Natural killer cell treated with Interleukin-12 subunit alpha and Interleukin-12 subunit beta and Interleukin-15 and Interleukin-18, amount 100 ng/mL, for 72 hours (primary cell): ENCODE data around the gene NTM. TPM values are rescaled to one million over a fixed set of nuclear protein-coding genes. Genes with fewer than 3 reads are reported as not detected.

Experiments used
- ATAC-seq, 2 donors: fragments of 150-1000 bp; cut with Tn5 transposase in 1 of 2; sonication (Bioruptor Pico), chemical (Tn5 transposase) in 1 of 2; 2 replicates each; pipeline ENCODE4 v1.10.0; 2021
- DNase-seq: peaks from one replicate; pipeline ENCODE4 v3.0.0; 2022; ENCODE audit warnings: low spot score
- H3K27ac Mint-ChIP-seq, 2 donors: 1 replicate in 1 of 2; 2 replicates in 1 of 2; pipeline ENCODE4 v1.8.0; 2022; ENCODE audit warnings: mixed read lengths in 2 of 2, mild to moderate bottlenecking in 1 of 2, moderate library complexity in 1 of 2
- H3K27me3 Mint-ChIP-seq, 2 donors: 1 replicate in 1 of 2; 2 replicates in 1 of 2; pipeline ENCODE4 v1.8.0; 2022; ENCODE audit warnings: mixed read lengths in 2 of 2
- H3K36me3 Mint-ChIP-seq: one replicate; pipeline ENCODE4 v1.8.0; 2022; ENCODE audit warnings: mixed read lengths
- H3K4me1 Mint-ChIP-seq, 2 donors: 1 replicate in 1 of 2; 2 replicates in 1 of 2; pipeline ENCODE4 v1.8.0; 2022; ENCODE audit warnings: low read depth in 2 of 2, mixed read lengths in 2 of 2, mild to moderate bottlenecking in 1 of 2
- H3K4me3 Mint-ChIP-seq: one replicate; pipeline ENCODE4 v1.8.0; 2022; ENCODE audit warnings: mixed read lengths
- H3K9me3 Mint-ChIP-seq: 2 replicates; pipeline ENCODE4 v1.8.0; 2022; ENCODE audit warnings: mixed read lengths
- total RNA-seq, 2 donors: library from RNA; stranded (reverse); gene quantifications; one replicate each; pipeline ENCODE4 v1.2.3, GENCODE V29; 2022

The NTM gene
- total RNA-seq, 2 donors from 2014 or later, result not detected

- Mint-ChIP-seq H3K36me3 (no peaks in the 10 kb centered on the region), H3K4me1 (no peaks in the 10 kb centered on the region), H3K27me3 (no peaks in the 10 kb centered on the region), H3K27ac (no peak overlapping the region), H3K9me3 (peaks cover 13% of the 10 kb centered on the region), H3K4me3 (no peak overlapping the region)
- no peak for DNase-seq
- ATAC-seq, result no peak
Observed at GRCh38 chr11:131978351-131978750, 607.9 kb downstream of the NTM start.

DNA sequence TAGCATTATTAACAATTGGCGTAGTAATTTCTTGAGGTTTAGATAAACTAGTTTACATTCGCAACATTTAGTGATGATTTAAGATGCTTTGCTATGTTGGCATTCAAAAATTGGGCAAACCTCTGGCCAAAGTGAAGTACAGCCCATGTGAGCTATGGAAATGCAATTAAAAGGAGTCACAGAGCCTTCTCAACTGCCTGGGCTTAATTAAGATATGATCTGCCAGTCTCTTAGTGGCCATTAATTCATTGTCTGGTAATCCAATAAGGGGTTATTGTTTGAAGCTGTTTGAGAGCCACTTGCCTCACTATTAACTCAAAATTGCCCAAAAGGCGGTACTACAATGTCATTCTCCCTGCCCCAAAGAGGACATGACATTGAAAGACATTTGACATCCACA, 608.9 kb downstream of the NTM start:
- Mint-ChIP-seq H3K9me3 (peaks cover 13% of the 10 kb centered on the region), H3K27me3 (no peaks in the 10 kb centered on the region), H3K27ac (no peak overlapping the region), H3K36me3 (no peaks in the 10 kb centered on the region), H3K4me1 (no peaks in the 10 kb centered on the region), H3K4me3 (no peak overlapping the region)
- ATAC-seq, result no peak
- DNase-seq, result no peak

DNA sequence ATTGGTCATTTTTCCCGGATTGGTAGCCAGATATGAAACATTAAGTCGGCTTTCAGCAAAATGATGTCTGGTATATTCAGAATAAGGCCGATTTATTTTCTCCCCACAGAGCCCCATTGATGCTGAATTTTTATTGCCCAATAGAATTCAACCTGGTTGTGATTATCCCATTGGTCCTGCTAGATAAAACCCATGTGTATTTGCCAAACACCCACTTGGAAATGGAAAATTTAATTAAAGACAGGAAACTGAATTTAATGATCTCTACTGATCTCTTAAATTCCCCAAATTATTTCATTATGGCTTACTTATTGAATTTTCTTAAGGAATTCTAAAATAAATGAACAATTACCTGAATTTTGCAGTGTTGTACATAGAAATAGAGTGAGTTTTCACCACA, 609.8 kb downstream of the NTM start:
- ATAC-seq, result no peak
- Mint-ChIP-seq H3K9me3 (peaks cover 16% of the 10 kb centered on the region), H3K27ac (no peak overlapping the region), H3K4me1 (no peaks in the 10 kb centered on the region), H3K4me3 (no peak overlapping the region), H3K27me3 (no peaks in the 10 kb centered on the region), H3K36me3 (no peaks in the 10 kb centered on the region)
- no peak for DNase-seq

- Mint-ChIP-seq H3K4me1 (no peaks in the 10 kb centered on the region), H3K36me3 (no peaks in the 10 kb centered on the region), H3K27ac (no peak overlapping the region), H3K27me3 (no peaks in the 10 kb centered on the region), H3K9me3 (peaks cover 20% of the 10 kb centered on the region), H3K4me3 (no peak overlapping the region)
- no peak for ATAC-seq
- DNase-seq, result no peak
Observed at GRCh38 chr11:131980888-131981668, 610.7 kb downstream of the NTM start.

DNA sequence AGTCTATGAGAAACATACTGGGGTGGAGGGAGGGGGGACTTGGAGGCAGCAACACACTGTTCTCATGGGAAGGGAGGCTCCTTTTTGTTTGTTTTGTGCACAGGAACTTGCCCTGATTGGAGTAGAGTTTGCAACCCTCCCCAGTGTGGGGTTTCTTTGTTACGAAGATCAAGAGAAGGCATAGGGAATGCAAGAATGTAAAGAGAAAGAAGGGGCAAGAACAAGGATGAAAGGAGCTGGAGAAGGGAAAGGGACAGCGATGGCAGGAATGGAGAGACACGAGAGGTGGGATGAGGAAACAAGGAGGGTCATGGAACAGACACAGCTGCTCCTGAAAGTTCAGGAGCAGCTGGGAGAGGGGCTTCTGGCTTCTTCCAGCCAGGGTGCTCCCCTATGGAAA, 611.7 kb downstream of the NTM start:
- Mint-ChIP-seq H3K9me3 (peaks cover 16% of the 10 kb centered on the region), H3K27ac (no peak overlapping the region), H3K27me3 (no peaks in the 10 kb centered on the region), H3K36me3 (no peaks in the 10 kb centered on the region), H3K4me1 (no peaks in the 10 kb centered on the region), H3K4me3 (no peak overlapping the region)
- ATAC-seq (no peak), DNase-seq (no peak)

DNA sequence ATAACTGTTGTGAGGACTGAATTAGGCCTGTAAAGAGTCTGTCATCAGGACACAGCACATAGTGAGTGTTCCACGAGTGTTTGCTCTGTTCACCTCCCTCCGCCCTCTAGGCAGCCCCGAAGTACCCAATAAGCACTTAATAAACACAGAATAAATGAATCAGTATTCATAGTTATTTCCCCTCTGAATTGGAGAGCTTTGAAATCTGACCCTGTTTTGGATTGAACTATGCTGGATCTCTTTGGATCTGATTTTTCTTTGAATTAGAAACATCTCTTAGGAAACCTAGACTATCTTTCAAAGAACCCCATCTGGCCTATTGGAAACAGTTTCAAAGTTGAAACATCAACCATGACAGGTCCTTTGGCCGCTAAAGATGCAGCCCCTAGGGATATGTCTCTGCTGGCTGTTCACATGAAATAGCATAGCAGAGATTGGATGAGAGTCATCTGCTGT, 615.5 kb downstream of the NTM start:
- no peaks in the 10 kb centered on the region for H3K4me1 Mint-ChIP-seq
- H3K4me3 Mint-ChIP-seq, result no peak overlapping the region
- H3K27ac Mint-ChIP-seq, result no peak overlapping the region
- no peaks in the 10 kb centered on the region for H3K27me3 Mint-ChIP-seq
- H3K9me3 Mint-ChIP-seq, result peaks cover 13% of the 10 kb centered on the region
- H3K36me3 Mint-ChIP-seq, result no peaks in the 10 kb centered on the region
- ATAC-seq (no peak), DNase-seq (no peak)

- no peak for ATAC-seq
- no peaks in the 10 kb centered on the region for H3K27me3 Mint-ChIP-seq
- H3K4me1 Mint-ChIP-seq, result no peaks in the 10 kb centered on the region
Observed at GRCh38 chr11:131987703-131988102, 617.3 kb downstream of the NTM start.

GRCh38 chr11:131991606-131992005, 621.2 kb downstream of the NTM start:
- H3K9me3 Mint-ChIP-seq, result no peaks in the 10 kb centered on the region
- no peaks in the 10 kb centered on the region for H3K4me1 Mint-ChIP-seq
- no peak overlapping the region for H3K4me3 Mint-ChIP-seq
- no peak overlapping the region for H3K27ac Mint-ChIP-seq
- H3K27me3 Mint-ChIP-seq, result no peaks in the 10 kb centered on the region
- DNase-seq (no peak), ATAC-seq (no peak)
- no peaks in the 10 kb centered on the region for H3K36me3 Mint-ChIP-seq

More at GRCh38 chr11:131987703-131988102, 617.3 kb downstream of the NTM start:
- Mint-ChIP-seq H3K4me3 (no peak overlapping the region), H3K9me3 (peaks cover 9% of the 10 kb centered on the region), H3K36me3 (no peaks in the 10 kb centered on the region), H3K27ac (no peak overlapping the region)
- no peak for DNase-seq

GRCh38 chr11:131993246-131993645, 622.8 kb downstream of the NTM start:
- Mint-ChIP-seq H3K4me3 (no peak overlapping the region), H3K9me3 (peaks cover 3% of the 10 kb centered on the region), H3K27me3 (no peaks in the 10 kb centered on the region), H3K27ac (no peak overlapping the region), H3K4me1 (no peaks in the 10 kb centered on the region), H3K36me3 (no peaks in the 10 kb centered on the region)
- DNase-seq, result no peak
- ATAC-seq, result no peak

DNA sequence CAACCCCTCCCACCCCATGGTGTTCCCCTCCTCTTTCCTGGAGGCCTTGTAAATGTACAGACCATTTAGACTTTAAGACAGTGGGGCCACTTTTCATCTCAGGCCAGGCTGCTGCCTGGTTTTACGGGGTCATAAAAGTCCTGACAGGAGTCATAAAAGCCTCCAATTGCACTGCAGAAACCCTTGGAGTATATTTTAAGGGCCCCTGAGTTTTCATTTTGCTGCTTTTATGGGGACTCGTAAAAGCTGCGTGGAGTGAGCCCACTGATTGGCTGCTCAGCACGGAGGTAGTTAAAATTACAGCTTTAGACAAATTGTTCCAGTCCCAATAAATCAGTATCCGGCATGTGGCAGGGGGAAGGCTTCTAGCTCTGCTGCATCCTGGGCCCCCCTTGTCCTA, 627.6 kb downstream of the NTM start:
- H3K9me3 Mint-ChIP-seq, result peaks cover 3% of the 10 kb centered on the region
- no peak overlapping the region for H3K27ac Mint-ChIP-seq
- H3K27me3 Mint-ChIP-seq, result no peaks in the 10 kb centered on the region
- no peaks in the 10 kb centered on the region for H3K4me1 Mint-ChIP-seq
- no peak for ATAC-seq
- no peak for DNase-seq
- H3K4me3 Mint-ChIP-seq, result no peak overlapping the region
- no peaks in the 10 kb centered on the region for H3K36me3 Mint-ChIP-seq

- H3K4me1 Mint-ChIP-seq, result no peaks in the 10 kb centered on the region
- H3K27ac Mint-ChIP-seq, result no peak overlapping the region
- DNase-seq (no peak), ATAC-seq (no peak)
- peaks cover 3% of the 10 kb centered on the region for H3K9me3 Mint-ChIP-seq
- H3K4me3 Mint-ChIP-seq, result no peak overlapping the region
- H3K36me3 Mint-ChIP-seq, result no peaks in the 10 kb centered on the region
- no peaks in the 10 kb centered on the region for H3K27me3 Mint-ChIP-seq
Observed at GRCh38 chr11:131999084-131999483, 628.7 kb downstream of the NTM start.

GRCh38 chr11:131999955-132000354, 629.5 kb downstream of the NTM start:
- H3K27ac Mint-ChIP-seq, result no peak overlapping the region
- ATAC-seq (no peak), DNase-seq (no peak)
- H3K4me3 Mint-ChIP-seq, result no peak overlapping the region
- no peaks in the 10 kb centered on the region for H3K36me3 Mint-ChIP-seq
- H3K9me3 Mint-ChIP-seq, result peaks cover 8% of the 10 kb centered on the region
- no peaks in the 10 kb centered on the region for H3K4me1 Mint-ChIP-seq
- no peaks in the 10 kb centered on the region for H3K27me3 Mint-ChIP-seq

- peaks cover 19% of the 10 kb centered on the region for H3K9me3 Mint-ChIP-seq
- no peak for ATAC-seq
- H3K27me3 Mint-ChIP-seq, result no peaks in the 10 kb centered on the region
- no peaks in the 10 kb centered on the region for H3K36me3 Mint-ChIP-seq
- no peaks in the 10 kb centered on the region for H3K4me1 Mint-ChIP-seq
- H3K27ac Mint-ChIP-seq, result no peak overlapping the region
- no peak overlapping the region for H3K4me3 Mint-ChIP-seq
- DNase-seq, result no peak
Observed at GRCh38 chr11:132005887-132006286, 635.5 kb downstream of the NTM start.

DNA sequence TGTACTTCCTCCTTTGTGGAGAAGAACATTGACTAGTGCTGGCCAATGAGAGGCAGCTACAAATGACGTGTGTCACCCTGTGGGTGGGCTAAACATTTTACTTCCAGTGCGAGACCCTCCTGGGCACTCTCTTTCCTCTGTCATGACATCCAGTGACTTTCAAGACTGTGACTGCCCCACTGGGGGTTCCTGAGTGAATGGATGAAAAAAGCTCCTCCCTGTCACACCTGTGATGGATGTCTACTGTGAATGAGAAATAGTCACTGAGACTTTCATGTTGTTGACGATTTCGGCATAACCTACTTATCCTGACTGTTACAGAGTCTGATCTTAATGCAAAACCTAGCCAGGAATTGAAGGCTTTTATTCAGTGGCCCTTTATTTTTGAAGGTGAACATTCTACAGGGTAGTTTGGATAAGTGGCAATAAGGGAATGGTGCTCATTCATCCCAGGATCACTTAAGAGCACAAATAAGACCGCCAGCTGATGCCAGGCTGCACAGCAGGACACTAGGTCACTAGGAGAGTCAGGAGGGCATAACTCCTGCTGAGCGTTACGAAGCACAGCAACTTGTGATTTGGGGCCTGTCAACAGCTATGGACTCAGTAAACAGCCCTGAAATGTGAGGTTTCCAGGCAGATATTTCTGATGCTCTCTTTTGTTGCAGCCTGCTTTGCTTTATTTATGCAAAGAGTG, 636.6 kb downstream of the NTM start:
- H3K9me3 Mint-ChIP-seq, result peaks cover 19% of the 10 kb centered on the region
- H3K4me1 Mint-ChIP-seq, result no peaks in the 10 kb centered on the region
- ATAC-seq, result no peak
- H3K4me3 Mint-ChIP-seq, result no peak overlapping the region
- H3K27ac Mint-ChIP-seq, result no peak overlapping the region
- DNase-seq, result no peak
- H3K27me3 Mint-ChIP-seq, result no peaks in the 10 kb centered on the region
- no peaks in the 10 kb centered on the region for H3K36me3 Mint-ChIP-seq
